Erythroblast (primary cell): ENCODE results near the gene PHOSPHO2.

Source experiments
- GATA1 ChIP-seq: IDR thresholded peaks from 2 replicates; pipeline ENCODE4 v1.6.1; 2011; ENCODE audit warnings: low read depth, mild to moderate bottlenecking, control low read depth, low read length, moderate library complexity
- POLR2A ChIP-seq: IDR thresholded peaks from 2 replicates; pipeline ENCODE4 v1.6.1; 2011; ENCODE audit warnings: mild to moderate bottlenecking, low read length

- TF ChIP-seq POLR2A, result no peak
- no peak for TF ChIP-seq GATA1
Measured at GRCh38 chr2:169714699-169715098, 20.4 kb downstream of the PHOSPHO2 start.
